ENCODE results near the gene TUBB6.

Gene TUBB6

GRCh38 chr18:12345491-12346239 lies 37.6 kb downstream of the TUBB6 start:
- no peak for DNase-seq

- DNase-seq: no peak
These were observed 38.2 kb downstream of the TUBB6 start for GRCh38 chr18:12346240-12346565.

GRCh38 chr18:12347895-12348294 lies 39.9 kb downstream of the TUBB6 start:
- no peak for DNase-seq

GRCh38 chr18:12352188-12352587 lies 44.1 kb downstream of the TUBB6 start:
- no peak for DNase-seq

DNA sequence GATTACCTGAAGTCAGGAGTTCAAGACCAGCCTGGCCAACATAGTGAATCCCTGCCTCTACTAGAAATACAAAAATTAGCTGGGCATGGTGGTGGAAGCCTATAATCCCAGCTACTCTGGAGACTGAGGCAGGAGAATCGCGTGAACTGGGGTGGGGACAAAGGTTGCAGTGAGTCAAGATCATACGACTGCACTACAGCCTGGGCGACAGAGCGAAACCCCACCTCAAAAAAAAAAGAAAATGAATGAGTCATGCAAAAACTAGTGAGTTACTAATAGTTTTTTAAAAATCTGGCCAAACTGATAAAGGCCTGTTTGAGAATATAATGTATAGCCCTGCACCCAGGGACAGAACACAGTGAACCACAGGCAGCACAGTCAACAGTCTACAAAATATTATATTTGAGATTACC lies 51.5 kb downstream of the TUBB6 start:
- DNase-seq: no peak

DNA sequence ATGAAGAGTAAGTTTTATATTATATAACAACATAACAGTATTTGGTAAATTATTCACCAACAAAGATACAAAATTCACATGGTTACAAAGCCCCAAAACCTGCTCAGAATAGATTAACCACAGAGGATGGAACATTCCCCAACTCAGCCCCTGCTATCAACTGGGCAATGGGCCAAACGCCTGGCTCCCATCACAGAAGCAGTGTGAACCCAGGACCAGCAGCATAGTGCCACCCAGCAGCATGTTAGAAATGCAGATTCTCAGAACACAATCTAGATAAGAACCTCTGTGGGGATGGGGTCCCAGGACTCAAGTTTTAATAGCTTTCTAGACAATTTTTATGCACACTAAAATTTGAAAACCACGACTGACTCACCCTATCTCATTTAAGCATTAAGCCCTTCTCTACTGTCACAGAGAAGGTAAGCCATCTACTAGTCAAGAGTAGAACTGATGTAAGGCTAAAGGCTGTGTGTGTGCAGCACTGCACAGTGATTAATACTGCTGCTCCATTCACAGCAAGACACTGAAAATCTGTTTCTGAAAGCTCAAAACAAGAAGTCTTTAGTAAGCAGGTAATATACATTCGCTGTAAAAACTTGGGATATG lies 53.8 kb downstream of the TUBB6 start:
- DNase-seq: no peak

- no peak for DNase-seq
These were observed 54.6 kb downstream of the TUBB6 start for GRCh38 chr18:12362473-12363174.

DNA sequence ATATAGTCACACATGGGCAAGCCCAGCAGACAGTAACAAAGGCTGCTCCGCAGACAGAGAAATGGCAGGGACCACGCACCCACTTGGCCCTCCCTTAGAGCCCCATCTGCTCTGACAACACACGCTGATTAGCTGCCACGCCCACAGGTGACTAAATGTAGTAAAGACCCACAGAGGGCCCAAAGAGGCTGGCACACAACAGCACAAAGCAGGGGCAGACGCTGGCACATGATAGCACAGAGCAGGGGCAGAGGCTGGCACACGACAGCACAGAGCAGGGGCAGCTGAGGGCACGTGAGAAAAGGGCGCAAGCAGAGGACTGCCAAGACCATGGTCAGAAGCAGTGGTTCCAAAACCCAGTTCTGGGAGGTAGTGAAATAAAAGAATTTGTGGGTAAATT lies 58.3 kb downstream of the TUBB6 start:
- DNase-seq: no peak

DNA sequence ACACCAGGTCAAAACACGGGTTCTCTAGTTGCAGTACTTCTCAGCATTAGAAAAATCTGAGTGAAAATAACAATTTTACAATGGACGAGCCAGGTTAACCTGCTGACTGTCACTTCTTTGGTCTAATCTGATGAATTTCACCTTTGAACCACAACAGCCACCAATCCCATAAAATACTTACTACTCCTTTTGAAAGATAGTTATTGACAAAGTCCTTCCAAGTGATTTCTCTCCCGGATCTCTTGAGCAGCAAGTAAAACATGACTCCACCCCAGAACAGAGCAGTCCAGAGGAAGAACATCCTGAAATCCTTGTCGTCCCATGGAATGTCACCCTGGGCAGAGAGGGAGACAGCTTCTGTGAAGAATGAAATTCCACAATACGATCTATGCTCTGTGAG lies 58.7 kb downstream of the TUBB6 start:
- DNase-seq: no peak

- DNase-seq: no peak
These were observed 61.2 kb downstream of the TUBB6 start for GRCh38 chr18:12369211-12369610.

- DNase-seq: no peak
These were observed 63.5 kb downstream of the TUBB6 start for GRCh38 chr18:12371590-12371989.

GRCh38 chr18:12372406-12372805 lies 64.4 kb downstream of the TUBB6 start:
- DNase-seq: no peak

- no peak for DNase-seq
These were observed 65.2 kb downstream of the TUBB6 start for GRCh38 chr18:12373116-12373770.

GRCh38 chr18:12373771-12374116 lies 65.7 kb downstream of the TUBB6 start:
- DNase-seq: no peak

GRCh38 chr18:12374401-12374800 lies 66.4 kb downstream of the TUBB6 start:
- no peak for DNase-seq
